T-helper 2 cell treated with Interferon-gamma antibody and Interleukin-4, amounts not matched to agents 5 μg/mL and 100 μg/mL, for 36 hours (primary cell): ENCODE data around the gene DTD1.

Source experiments
- DNase-seq: peaks from one replicate; pipeline ENCODE4 v3.0.0; 2021; ENCODE audit warnings: low spot score
- H3K27ac Mint-ChIP-seq: one replicate; pipeline ENCODE4 v1.8.0; 2021; ENCODE audit warnings: mild to moderate bottlenecking, mixed read lengths
- H3K27me3 Mint-ChIP-seq: one replicate; pipeline ENCODE4 v1.8.0; 2021; ENCODE audit warnings: low read depth, mixed read lengths
- H3K36me3 Mint-ChIP-seq: one replicate; pipeline ENCODE4 v1.8.0; 2021; ENCODE audit warnings: low read depth, mixed read lengths
- H3K4me1 Mint-ChIP-seq: one replicate; pipeline ENCODE4 v1.8.0; 2021; ENCODE audit warnings: low read depth, mixed read lengths
- H3K4me3 Mint-ChIP-seq: one replicate; pipeline ENCODE4 v1.8.0; 2022; ENCODE audit warnings: mild to moderate bottlenecking, moderate library complexity, mixed read lengths
- H3K9me3 Mint-ChIP-seq: one replicate; pipeline ENCODE4 v1.8.0; 2021; ENCODE audit warnings: mixed read lengths

DTD1 gene

DNA sequence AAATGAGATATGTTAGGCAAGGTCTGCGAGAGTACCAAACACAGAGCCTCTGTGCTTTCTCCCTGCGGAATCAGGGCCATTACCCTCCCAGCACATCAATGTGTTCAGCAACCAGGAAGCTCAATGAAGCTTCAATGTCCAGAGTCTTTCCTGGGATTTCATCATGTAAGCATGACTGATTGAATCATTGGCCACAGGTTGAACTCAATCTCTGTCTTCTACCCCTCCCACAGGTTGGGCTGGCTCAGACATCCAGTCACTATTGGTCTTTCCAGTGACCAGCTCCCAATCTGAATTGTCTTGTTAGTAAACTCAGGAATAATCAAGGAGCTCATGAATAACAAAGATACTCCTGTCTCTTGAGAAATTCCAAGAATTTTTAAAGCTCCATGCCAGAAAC is 2.7 kb upstream of the DTD1 start:
- Mint-ChIP-seq H3K4me3 (no peak overlapping the region), H3K9me3 (no peaks in the 10 kb centered on the region)
- DNase-seq, result no peak

DNA sequence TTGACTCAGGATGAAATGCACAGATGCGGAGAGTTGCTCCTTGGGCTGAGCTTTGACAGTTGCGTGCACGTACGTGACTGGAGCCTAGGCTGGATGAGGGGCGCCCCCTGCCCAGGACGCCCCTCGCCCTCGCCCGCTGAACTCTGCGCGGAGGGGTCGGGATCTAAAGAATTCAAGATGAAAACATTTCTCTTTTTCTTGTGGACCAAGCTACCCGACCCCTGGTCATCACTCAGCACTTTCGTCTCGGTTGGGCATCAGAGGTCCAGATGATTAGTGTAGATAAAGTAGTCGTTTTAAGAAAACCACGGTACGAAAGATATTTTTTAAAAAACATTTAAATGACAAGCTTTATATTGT is 700 bp downstream of the DTD1 start:
- DNase-seq, result no peak
- Mint-ChIP-seq H3K9me3 (no peaks in the 10 kb centered on the region), H3K27ac (peak overlapping the region; percentile 85), H3K27me3 (peaks cover 8% of the 10 kb centered on the region), H3K36me3 (no peaks in the 10 kb centered on the region), H3K4me1 (peaks cover 16% of the 10 kb centered on the region), H3K4me3 (peak overlapping the region; percentile 90)

More for the DNA sequence above, 2.7 kb upstream of the DTD1 start:
- Mint-ChIP-seq H3K27ac (no peak overlapping the region), H3K4me1 (peaks cover 16% of the 10 kb centered on the region), H3K36me3 (no peaks in the 10 kb centered on the region), H3K27me3 (peaks cover 9% of the 10 kb centered on the region)

DNA sequence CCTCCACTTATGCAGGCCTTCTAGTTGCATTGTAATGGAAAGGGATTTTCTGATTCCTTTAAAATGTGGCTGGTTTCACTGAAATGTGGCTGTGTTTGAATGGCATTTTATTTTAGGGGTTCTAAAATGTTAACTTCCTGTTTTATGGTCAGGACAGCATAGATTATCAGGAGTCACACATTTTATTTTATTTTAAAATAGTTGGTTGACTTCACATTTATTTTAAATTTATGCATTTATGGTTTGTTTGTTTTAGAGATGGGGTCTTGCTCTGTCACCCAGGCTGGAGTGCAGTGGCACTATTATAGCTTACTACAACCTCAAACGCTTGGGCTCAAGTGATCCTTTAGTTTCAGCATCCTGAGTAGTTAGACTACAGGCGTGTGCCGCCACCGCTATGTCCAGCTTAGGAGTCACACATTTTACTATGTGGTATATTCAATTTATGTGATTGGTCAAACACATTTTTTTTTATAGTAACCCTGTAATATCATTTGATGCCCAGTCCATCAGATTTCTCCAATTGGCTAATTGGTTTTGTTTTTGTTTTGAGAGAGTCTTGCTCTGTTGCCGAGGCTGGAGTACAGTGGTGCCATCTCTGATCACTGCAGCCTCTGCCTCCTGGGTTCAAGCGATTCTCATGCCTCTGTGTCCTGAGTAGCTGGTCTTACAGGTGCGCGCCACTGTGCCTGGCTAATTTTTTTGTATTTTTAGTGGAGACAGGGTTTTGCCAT is 2.3 kb downstream of the DTD1 start:
- H3K27ac Mint-ChIP-seq, result no peak overlapping the region
- H3K4me1 Mint-ChIP-seq, result peaks cover 16% of the 10 kb centered on the region
- no peaks in the 10 kb centered on the region for H3K9me3 Mint-ChIP-seq
- no peaks in the 10 kb centered on the region for H3K36me3 Mint-ChIP-seq
- no peak for DNase-seq
- H3K27me3 Mint-ChIP-seq, result no peaks in the 10 kb centered on the region
- H3K4me3 Mint-ChIP-seq, result peak overlapping the region; percentile 3

DNA sequence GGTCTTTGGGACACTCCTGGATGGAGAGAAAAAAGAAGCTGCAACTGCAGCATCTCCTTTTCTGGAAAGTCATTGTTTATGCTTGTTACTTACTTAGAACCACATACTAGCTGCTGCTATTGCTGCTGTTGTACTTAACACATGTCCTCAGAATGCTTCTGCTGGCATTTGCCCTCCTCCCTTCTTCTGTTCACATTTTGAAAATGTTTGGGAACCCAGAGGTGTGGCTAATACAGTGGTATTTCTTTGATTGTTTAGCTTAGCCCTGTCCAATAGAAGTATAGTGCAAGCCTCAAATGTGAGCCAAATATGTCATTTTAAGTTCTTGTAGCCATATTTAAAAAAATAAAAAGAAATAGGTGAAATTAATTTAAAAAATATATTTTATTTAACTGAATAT is 8.4 kb downstream of the DTD1 start:
- Mint-ChIP-seq H3K9me3 (no peaks in the 10 kb centered on the region), H3K27ac (no peak overlapping the region), H3K4me3 (no peak overlapping the region), H3K36me3 (peaks cover 14% of the 10 kb centered on the region), H3K27me3 (no peaks in the 10 kb centered on the region), H3K4me1 (no peaks in the 10 kb centered on the region)
- DNase-seq, result no peak

DNA sequence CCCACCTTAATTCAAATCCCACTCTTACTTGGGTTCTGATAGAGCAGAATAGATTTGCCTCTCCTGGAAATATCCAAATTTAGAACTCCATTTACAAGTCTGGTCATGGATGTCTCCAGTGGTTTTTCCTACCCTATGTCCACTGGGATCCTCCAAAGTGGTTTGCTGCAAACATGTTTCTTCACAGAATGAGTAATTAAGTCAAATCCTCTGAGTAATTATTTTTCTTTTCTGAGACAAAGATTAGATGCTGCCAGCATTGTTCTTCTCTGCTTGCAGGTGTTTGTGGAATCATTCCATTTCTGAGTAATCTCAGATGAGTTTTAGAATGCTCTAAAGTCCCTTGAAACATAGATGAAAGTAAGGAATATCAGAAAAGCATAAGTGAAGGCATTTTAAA is 21.9 kb downstream of the DTD1 start:
- Mint-ChIP-seq H3K27me3 (no peaks in the 10 kb centered on the region), H3K4me1 (no peaks in the 10 kb centered on the region), H3K27ac (no peak overlapping the region)

DNA sequence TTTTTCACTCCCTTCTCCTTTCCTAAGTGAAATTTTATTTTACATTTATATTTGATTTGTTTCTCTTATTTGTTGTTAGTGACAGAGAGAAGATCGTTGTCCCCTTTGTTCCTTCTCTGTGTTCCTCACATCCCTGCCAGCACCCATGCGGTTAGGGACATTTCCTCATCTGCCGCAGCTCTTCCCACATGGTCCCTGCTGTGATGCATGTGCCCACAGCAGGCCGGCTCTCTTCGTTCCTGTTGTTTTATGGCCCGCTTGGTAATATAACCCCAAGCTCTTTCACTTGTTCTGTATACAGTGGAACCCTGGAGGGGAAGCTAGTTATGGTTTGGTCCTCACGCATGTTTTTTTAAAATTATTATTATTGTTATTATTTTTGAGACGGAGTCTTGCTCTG is 23.6 kb downstream of the DTD1 start:
- Mint-ChIP-seq H3K27ac (no peak overlapping the region), H3K36me3 (no peaks in the 10 kb centered on the region), H3K4me3 (no peak overlapping the region), H3K4me1 (no peaks in the 10 kb centered on the region), H3K27me3 (no peaks in the 10 kb centered on the region), H3K9me3 (no peaks in the 10 kb centered on the region)
- DNase-seq, result no peak

More for the DNA sequence above, 21.9 kb downstream of the DTD1 start:
- Mint-ChIP-seq H3K36me3 (no peaks in the 10 kb centered on the region), H3K9me3 (no peaks in the 10 kb centered on the region), H3K4me3 (no peak overlapping the region)
- no peak for DNase-seq

DNA sequence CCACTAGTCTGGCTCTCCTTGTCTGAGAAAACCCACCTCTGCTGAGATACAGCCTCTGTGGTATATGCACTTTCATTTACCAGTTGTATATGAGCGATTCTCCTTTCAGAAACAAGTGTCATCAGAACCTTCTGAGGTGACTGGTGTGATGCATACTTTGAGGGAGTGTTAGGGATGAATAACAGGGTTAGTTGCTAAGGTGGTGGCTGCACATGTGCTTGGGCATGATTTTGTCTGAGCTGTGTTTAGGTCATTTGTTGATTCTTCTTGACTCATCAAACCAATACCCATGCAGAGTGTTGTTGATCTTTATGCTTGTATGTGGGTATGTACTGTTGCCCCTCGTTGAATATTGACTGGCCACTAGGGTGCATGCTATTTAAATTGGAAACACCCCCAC is 25.7 kb downstream of the DTD1 start:
- H3K4me1 Mint-ChIP-seq, result no peaks in the 10 kb centered on the region
- no peaks in the 10 kb centered on the region for H3K27me3 Mint-ChIP-seq
- H3K36me3 Mint-ChIP-seq, result no peaks in the 10 kb centered on the region
- no peak for DNase-seq
- no peaks in the 10 kb centered on the region for H3K9me3 Mint-ChIP-seq
- no peak overlapping the region for H3K27ac Mint-ChIP-seq
- H3K4me3 Mint-ChIP-seq, result no peak overlapping the region

DNA sequence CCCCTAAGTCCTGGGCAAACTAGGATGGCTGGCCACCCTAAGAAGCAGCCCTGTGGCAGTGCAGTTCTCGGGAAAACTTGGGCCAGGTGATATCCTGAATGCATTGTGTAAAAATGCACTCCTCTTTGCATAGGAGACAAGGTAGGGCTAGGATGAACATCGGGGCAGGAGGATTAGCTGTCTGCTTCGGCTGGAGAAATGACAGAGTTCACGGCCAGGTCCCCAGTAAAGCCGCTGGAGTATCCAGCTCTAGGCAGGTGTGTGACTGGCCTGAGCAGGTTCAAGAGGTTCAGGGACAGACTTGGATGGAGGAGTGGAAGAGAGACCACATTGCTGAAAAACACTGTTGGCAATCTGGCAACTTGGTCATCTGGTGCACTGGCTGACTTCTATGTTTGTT is 26.4 kb downstream of the DTD1 start:
- Mint-ChIP-seq H3K27ac (no peak overlapping the region), H3K9me3 (no peaks in the 10 kb centered on the region), H3K36me3 (no peaks in the 10 kb centered on the region), H3K4me1 (no peaks in the 10 kb centered on the region), H3K27me3 (no peaks in the 10 kb centered on the region), H3K4me3 (no peak overlapping the region)
- no peak for DNase-seq

DNA sequence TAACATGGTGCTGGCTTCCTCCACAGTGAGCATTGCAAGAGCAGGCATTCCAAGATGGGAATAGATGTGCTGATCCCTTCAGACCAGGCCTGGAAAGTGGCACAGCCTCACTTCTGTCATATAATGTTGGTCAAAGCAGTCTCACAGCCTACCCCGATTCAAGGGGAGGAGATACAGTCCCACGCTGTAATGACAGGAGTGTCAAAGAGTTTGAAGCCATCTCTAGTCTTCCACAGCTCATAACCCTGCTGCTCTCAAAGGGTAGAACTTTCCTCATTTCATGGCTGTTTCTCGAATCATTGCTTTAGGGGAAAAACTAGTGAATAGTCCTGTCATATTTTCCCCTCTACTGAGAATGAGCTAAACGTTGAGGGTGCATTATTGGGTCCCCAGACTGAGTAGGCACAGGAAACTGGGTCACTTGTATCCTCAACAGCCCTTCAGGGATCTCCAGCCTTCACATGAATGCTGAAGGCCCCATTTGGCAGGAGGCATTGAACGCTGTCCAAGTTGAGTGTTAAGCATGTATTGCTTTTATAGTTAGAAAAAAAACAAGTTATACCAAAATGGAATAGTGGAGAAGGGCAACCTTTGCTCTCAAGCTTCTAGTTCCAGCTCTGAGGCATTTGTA is 27.3 kb downstream of the DTD1 start:
- H3K36me3 Mint-ChIP-seq, result no peaks in the 10 kb centered on the region
- H3K27me3 Mint-ChIP-seq, result no peaks in the 10 kb centered on the region
- no peak overlapping the region for H3K27ac Mint-ChIP-seq
- no peaks in the 10 kb centered on the region for H3K9me3 Mint-ChIP-seq
- no peak for DNase-seq
- H3K4me1 Mint-ChIP-seq, result no peaks in the 10 kb centered on the region
- H3K4me3 Mint-ChIP-seq, result no peak overlapping the region

DNA sequence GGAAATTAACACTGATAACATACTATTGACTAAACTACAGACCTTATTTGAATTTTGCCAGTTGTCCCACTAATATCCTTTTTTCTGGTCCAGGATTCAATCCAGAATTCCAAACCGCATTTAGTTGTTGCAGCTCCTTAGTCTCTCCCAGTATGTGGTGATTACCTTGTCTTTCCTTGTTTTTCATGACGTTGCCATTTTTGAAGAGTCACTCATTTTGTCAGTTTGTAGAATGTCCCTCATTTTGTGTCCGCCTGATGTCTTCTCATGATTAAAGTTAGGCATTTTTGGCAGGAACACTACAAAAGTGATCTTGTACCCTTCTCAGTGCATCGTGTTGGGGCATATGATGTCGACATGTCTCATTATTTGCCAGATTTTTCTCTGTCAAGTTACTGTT is 33.1 kb downstream of the DTD1 start:
- no peak overlapping the region for H3K4me3 Mint-ChIP-seq
- DNase-seq, result no peak
- H3K9me3 Mint-ChIP-seq, result no peaks in the 10 kb centered on the region
- H3K36me3 Mint-ChIP-seq, result no peaks in the 10 kb centered on the region
- H3K27ac Mint-ChIP-seq, result no peak overlapping the region
- no peaks in the 10 kb centered on the region for H3K4me1 Mint-ChIP-seq
- H3K27me3 Mint-ChIP-seq, result no peaks in the 10 kb centered on the region

DNA sequence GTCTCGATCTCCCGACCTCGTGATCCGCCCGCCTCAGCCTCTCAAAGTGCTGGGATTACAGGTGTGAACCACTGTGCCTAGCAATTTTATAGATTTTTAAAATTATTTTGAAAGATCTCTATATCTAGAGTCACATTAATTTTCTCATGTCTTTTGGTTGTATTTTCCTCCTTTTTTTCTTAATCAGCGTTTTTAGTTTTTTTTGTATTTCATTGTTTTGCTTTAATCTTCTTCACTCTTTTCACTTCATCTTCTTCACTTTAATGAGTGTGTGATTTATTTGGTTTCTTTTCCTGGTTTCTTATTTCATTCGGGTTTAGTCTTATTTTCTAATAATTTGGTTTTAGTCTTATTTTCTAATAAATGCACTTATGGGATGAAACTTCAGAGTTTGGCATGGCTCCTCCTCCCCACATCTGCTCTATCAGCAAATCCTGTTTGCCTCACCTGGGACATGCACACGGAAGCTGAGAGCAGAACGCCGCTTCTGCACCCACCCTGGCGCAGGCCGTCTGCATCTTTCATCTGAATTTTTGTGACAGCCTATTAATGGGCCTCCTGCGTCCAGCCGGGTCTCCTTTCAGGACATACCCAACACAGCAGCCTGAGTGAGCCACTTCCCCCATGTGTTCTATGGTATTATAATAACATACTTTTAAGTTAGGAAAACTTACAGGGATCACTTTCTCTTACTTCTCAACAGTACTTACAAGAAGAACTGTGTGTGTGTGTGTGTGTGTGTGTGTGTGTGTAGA is 35.5 kb downstream of the DTD1 start:
- Mint-ChIP-seq H3K27me3 (no peaks in the 10 kb centered on the region), H3K36me3 (no peaks in the 10 kb centered on the region), H3K9me3 (no peaks in the 10 kb centered on the region), H3K4me1 (no peaks in the 10 kb centered on the region), H3K4me3 (no peak overlapping the region), H3K27ac (no peak overlapping the region)
- DNase-seq, result no peak

DNA sequence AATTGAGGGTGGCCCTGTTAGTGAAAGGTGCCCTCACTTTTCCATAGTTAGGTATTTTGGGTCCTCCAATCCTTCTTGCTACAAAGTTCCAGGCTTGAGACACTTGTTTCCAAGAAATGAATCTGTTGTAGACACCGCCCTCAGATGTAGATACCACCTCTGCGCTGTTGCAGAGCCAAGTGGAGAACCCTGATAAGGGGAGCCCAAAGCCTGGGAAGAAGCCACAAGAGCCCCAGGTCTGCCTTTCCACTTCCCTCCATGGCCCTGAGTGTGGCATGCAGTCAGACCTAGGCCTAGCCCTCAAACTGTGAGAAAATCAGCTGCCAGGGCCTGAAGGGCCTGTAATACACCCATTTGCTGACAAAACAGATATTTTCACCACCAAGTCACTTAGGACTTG is 37.1 kb downstream of the DTD1 start:
- DNase-seq, result no peak
- Mint-ChIP-seq H3K27me3 (no peaks in the 10 kb centered on the region), H3K36me3 (no peaks in the 10 kb centered on the region)

DNA sequence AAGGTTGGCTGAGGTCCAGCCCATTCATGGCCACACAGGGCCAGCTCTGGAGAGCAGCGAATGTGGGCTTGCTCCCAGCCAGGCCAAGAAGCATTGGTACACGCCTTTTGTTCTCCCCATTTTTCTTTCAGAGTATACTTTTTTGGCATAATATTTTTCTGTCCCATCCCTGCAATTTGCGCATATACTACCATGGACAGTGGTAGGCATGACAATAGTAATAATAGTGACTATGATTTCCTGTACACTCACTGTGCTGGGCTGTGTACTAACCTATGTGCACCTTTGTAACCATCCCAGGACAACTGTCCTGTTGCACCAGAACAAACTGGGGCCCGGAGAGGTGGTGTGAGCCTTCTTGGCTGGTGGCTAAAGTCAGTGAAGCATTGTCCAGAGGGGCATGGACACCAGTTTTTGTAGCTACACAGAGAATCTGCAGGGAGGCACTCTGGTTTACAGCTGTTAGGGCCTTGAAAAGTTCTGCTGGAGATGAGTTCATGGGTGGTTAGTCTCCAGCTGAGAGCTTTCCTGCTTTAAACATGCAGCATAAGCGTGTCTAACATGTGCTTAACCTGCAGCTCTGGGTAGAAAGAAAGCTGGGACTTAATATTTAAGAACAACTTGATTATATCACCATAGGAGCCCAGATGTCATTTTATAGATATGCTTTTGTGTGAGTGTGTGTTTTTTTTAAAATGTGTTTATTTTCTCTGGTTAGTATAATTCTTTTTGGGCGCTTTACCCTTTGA is 38.2 kb downstream of the DTD1 start:
- Mint-ChIP-seq H3K4me1 (no peaks in the 10 kb centered on the region), H3K4me3 (no peak overlapping the region), H3K27me3 (no peaks in the 10 kb centered on the region), H3K36me3 (no peaks in the 10 kb centered on the region), H3K27ac (no peak overlapping the region), H3K9me3 (no peaks in the 10 kb centered on the region)
- DNase-seq, result no peak

More for the DNA sequence above, 37.1 kb downstream of the DTD1 start:
- Mint-ChIP-seq H3K4me3 (no peak overlapping the region), H3K4me1 (no peaks in the 10 kb centered on the region), H3K27ac (no peak overlapping the region), H3K9me3 (no peaks in the 10 kb centered on the region)
